AG04449 (cell line): ENCODE results near the gene PLEKHA6.

ENCODE experiments used
- CTCF ChIA-PET: fragments of 350-600 bp; formaldehyde crosslinking; extraction: SDS; loops from one replicate; lab custom pipeline; 2021; ENCODE audit warnings: antibody characterized with exemption; lab: Yijun Ruan, JAX
- POLR2A ChIA-PET: fragments of 400-600, 350-600 bp; formaldehyde crosslinking; extraction: SDS; loops from one replicate; lab custom pipeline; 2020; ENCODE audit warnings: antibody characterized with exemption, inconsistent platforms; lab: Yijun Ruan, JAX
- DNase-seq: peaks from one replicate; pipeline ENCODE4 v3.0.0-alpha.2; 2010; ENCODE audit warnings: low read depth, low spot score
- H3K4me3 ChIP-seq: 2 replicates; pipeline ENCODE4 v1.5.1; 2011; ENCODE audit warnings: low read depth, mild to moderate bottlenecking, control low read depth, low read length
- TF ChIP-seq, protein P1 (sequence below): IDR thresholded peaks from one replicate; pipeline ENCODE4 v1.5.1; 2011; ENCODE audit warnings: mild to moderate bottlenecking, moderate library complexity, low read length, control low read depth, inconsistent platforms; ENCODE audit not compliant: insufficient read depth; ENCODE audit errors: missing control alignments

Gene PLEKHA6

DNA sequence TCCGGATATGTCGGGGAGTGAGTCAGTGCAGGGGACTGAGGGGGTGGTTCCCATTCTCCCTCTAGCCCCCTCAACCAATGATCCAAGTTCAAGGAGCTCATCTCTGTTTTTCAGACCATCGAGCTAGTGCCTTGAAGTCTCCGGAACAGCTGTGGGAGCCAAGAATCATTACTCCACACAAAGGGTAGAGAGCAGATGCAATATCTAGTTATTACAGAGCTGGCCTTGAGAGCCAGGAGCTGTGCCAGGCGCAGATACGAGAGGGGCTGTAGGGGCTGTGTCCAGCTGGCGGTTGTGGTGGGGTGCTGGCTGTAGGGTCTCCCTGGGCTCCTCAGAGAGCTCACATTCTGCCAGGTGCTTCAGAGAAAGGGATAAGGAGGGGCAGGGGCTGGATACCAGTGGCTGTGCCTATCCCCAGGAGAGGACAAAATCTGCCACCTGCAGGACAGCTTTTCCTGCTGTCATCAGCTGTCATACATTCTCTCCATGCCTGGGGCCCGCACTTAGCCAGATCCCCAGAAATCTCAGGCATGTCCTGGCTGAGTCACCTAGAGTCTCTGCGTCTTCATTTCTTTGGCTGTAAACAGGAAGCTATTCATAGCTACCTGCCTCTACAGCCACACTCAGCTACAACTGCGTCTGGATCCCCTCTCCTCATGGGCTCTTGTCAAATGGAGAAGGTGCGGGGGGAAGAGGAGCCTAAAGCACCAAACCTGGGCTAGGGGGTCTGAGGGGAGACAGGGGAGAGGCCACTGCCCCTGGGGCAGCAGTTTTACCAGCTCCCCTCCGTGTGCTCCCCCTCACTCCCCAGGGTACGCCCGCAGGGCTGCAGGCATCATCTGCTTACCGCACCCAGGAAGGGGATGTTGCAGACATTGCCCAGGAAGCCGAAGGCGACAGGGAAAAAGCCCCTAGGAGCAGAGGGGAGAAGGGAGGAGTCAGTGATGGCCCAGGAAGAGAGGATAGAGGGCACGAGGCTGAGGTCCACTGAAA is 161.1 kb downstream of the PLEKHA6 start:
- TF ChIP-seq, protein P1, sequence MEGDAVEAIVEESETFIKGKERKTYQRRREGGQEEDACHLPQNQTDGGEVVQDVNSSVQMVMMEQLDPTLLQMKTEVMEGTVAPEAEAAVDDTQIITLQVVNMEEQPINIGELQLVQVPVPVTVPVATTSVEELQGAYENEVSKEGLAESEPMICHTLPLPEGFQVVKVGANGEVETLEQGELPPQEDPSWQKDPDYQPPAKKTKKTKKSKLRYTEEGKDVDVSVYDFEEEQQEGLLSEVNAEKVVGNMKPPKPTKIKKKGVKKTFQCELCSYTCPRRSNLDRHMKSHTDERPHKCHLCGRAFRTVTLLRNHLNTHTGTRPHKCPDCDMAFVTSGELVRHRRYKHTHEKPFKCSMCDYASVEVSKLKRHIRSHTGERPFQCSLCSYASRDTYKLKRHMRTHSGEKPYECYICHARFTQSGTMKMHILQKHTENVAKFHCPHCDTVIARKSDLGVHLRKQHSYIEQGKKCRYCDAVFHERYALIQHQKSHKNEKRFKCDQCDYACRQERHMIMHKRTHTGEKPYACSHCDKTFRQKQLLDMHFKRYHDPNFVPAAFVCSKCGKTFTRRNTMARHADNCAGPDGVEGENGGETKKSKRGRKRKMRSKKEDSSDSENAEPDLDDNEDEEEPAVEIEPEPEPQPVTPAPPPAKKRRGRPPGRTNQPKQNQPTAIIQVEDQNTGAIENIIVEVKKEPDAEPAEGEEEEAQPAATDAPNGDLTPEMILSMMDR = peak; percentile 17
- ChIA-PET CTCF (interaction anchor here (0.6 to 12.7 kb wide), 16 partner anchors 8 to 340 kb away, joined by 3 to 548 read pairs (median 4); partner anchors contain the start of genes GOLT1A and REN), POLR2A (interaction anchor here (1.3 kb wide), 1 partner anchor 8 kb away, joined by 3 read pairs; no protein-coding TSS in a partner anchor)
- DNase-seq = peak; percentile 53
- H3K4me3 ChIP-seq = no peak overlapping the region

GRCh38 chr1:204197068-204197467 is 162.7 kb downstream of the PLEKHA6 start:
- ChIA-PET POLR2A (no interaction called here), CTCF (interaction anchor here (1.7 to 12.7 kb wide), 5 partner anchors 10 to 167 kb away, joined by 5 to 548 read pairs (median 8); partner anchors contain the start of genes GOLT1A and REN)
- H3K4me3 ChIP-seq = no peak overlapping the region
- no peak for DNase-seq
- TF ChIP-seq, protein P1 = no peak

DNA sequence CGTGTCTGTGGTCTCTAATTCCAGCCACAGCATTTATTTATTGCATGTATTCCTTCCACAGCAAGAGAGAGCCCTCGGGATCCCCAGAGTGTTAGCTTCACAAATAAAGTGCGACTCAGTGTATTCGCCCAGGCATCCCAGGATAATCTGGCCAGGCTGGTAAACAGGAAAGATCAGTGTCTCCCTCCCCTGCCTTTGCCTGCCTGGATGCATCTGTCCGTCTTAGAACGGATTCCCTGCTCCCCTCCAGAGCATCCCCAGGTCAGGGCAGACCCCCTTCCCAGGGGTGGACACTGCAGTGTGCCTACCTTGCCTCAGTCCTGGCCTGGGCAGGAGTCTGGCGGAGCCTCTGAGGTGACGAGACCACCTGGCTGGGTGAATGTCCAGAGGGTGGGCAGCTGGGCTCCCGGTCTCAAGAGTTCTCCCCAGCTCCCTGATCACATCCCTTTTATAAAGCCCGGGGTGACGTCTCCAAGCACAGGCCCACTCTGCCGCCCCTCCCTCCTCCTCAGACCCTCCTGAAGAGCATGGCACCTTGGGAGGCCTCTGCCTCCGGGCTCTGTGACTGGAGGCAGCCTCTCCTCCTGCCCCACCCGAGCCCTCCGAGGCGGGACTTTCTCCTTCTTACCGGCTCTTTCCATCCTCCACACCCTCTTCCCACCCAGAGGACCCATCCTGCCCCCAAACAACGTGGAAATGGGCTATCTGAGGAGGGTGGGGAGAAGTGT is 163.5 kb downstream of the PLEKHA6 start, which contains the start of gene KISS1:
KISS1 (minus strand) TSS at position 424 of the 728 bp plus-strand sequence. CDS start 3,615 bp downstream, outside the sequence.
- TF ChIP-seq, protein P1 = no peak
- CTCF ChIA-PET = interaction anchor here (0.5 to 12.7 kb wide), 7 partner anchors 10 to 202 kb away, joined by 3 to 548 read pairs (median 8); partner anchors contain the start of genes GOLT1A and REN
- POLR2A ChIA-PET = interaction anchor here (0.8 kb wide), 1 partner anchor 100 kb away, joined by 3 read pairs; no protein-coding TSS in a partner anchor
- DNase-seq = no peak
- H3K4me3 ChIP-seq = no peak within 1 kb of the TSS

DNA sequence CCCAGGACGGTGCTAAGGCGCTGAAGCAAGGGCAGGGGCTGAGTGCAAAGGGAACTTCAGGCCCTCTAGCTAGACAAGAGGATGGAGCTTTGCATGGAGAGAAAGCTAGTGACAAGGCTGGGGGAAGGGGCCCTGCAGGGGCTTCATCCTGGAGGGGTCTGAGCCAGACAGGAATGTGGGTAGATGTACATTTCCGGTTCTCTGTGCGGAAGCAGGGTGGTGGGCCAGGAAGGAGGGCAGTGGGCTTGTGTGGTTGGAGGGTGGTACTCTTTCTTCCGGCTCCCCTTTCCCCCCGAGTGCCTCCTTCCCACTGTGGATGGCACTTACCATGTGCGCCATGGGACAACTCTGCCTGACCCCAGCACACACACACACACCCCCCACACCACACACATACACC is 165.0 kb downstream of the PLEKHA6 start:
- ChIA-PET CTCF (interaction anchor here (5.1 to 10.2 kb wide), 2 partner anchors 11 to 31 kb away, joined by 36 to 112 read pairs; no protein-coding TSS in a partner anchor), POLR2A (no interaction called here)
- TF ChIP-seq, protein P1 = no peak
- DNase-seq = no peak
- no peak overlapping the region for H3K4me3 ChIP-seq

DNA sequence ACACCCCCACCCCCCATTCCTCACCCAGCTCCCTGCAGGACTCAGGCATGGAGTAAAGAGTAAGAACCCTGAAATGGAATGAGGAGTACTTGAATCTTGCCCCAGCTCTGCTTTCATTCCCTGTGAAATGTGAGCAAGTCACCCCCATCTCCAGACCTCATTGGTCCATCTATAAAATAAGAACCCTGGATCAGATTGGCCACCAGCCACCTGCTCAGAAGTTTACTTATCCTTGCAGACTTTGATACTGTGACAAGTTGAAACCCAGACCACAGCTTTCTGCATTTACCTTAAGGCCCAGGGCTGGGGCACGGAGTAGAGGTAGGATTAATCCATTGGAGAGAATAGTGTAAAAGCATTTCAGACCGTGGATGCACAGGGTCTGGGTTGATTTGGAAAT is 165.6 kb downstream of the PLEKHA6 start:
- H3K4me3 ChIP-seq = no peak overlapping the region
- POLR2A ChIA-PET = interaction anchor here (0.6 kb wide), 1 partner anchor 309 kb away, joined by 3 read pairs; no protein-coding TSS in a partner anchor
- TF ChIP-seq, protein P1 = no peak
- DNase-seq = no peak
- CTCF ChIA-PET = interaction anchor here (5.1 to 10.2 kb wide), 2 partner anchors 12 to 31 kb away, joined by 36 to 112 read pairs; no protein-coding TSS in a partner anchor
